Endothelial cell of umbilical vein (primary cell): Measurements from ENCODE around the gene EN2. TPM values are rescaled to one million over a fixed set of nuclear protein-coding genes. Genes with fewer than 3 reads are reported as not detected.

Experiments used
- BruUV-seq: library from RNA; stranded (reverse); fragments of 400-500 nt; replicated peaks from 2 replicates; lab custom pipeline; 2021; lab: Mats Ljungman, UMichigan
- CTCF ChIA-PET: fragments of 300-600, 350-600 bp; sonication (Branson Sonifier 250); formaldehyde crosslinking; loops from one replicate; lab custom pipeline; 2021; ENCODE audit warnings: antibody characterized with exemption, inconsistent platforms; lab: Charles Lee
- POLR2A ChIA-PET: fragments of 300-600, 350-600 bp; sonication (Branson Sonifier 250); formaldehyde crosslinking; loops from one replicate; lab custom pipeline; 2021; ENCODE audit warnings: antibody characterized with exemption, inconsistent platforms; lab: Charles Lee
- DNase-seq: peaks from one replicate; pipeline ENCODE4 v3.0.0-alpha.2; 2011; ENCODE audit warnings: low read depth, low spot score
- FAIRE-seq: peaks from 2 replicates; lab custom pipeline; 2011; peaks lifted over from hg19 to GRCh38; lab: Jason Lieb, UNC
- H2AFZ ChIP-seq: 2 replicates; pipeline ENCODE4 v1.6.0; 2012; ENCODE audit warnings: low read depth, low read length, control low read depth, inconsistent platforms
- H3K27ac ChIP-seq: 2 replicates; pipeline ENCODE4 v1.5.1; 2011; ENCODE audit warnings: low read depth, mild to moderate bottlenecking, control low read depth, low read length, moderate library complexity; ENCODE audit not compliant: insufficient read depth
- H3K27me3 ChIP-seq, 2 experiments: 2 replicates each; pipeline versions ENCODE4 v1.6.0 to v1.6.1; 2011; ENCODE audit warnings: low read length in 2 of 2, mixed read lengths in 1 of 2; ENCODE audit not compliant: control insufficient read depth in 2 of 2, insufficient read depth in 2 of 2
- H3K36me3 ChIP-seq, 2 experiments: 2 replicates in 1 of 2; 3 replicates in 1 of 2; pipeline ENCODE4 v1.5.1; 2011; ENCODE audit warnings: low read length in 2 of 2, mild to moderate bottlenecking in 1 of 2, moderate library complexity in 1 of 2; ENCODE audit not compliant: control insufficient read depth in 2 of 2, insufficient read depth in 2 of 2; ENCODE audit errors: extremely low read depth in 1 of 2
- H3K4me1 ChIP-seq: 3 replicates; pipeline ENCODE4 v1.5.1; 2011; ENCODE audit warnings: mild to moderate bottlenecking, low read length; ENCODE audit not compliant: control insufficient read depth, insufficient read depth; ENCODE audit errors: extremely low read depth
- H3K4me2 ChIP-seq: 2 replicates; pipeline ENCODE4 v1.6.1; 2011; ENCODE audit warnings: low read length, control low read depth, mixed read lengths; ENCODE audit not compliant: insufficient read depth
- H3K4me3 ChIP-seq, 3 experiments: fragments of 200-600 bp in 1 of 3; sonication (generic), shearing (Covaris generic) in 1 of 3; replicated peaks in 1 of 3; 2 replicates each; pipeline ENCODE4 v1.5.1; 2011 to 2016; ENCODE audit warnings: control low read depth in 3 of 3, low read length in 3 of 3, mild to moderate bottlenecking in 2 of 3, inconsistent platforms in 1 of 3, low read depth in 1 of 3, moderate library complexity in 1 of 3; ENCODE audit not compliant: insufficient read depth in 1 of 3
- H3K79me2 ChIP-seq: 2 replicates; pipeline ENCODE4 v1.6.0; 2012; ENCODE audit warnings: low read length, inconsistent platforms; ENCODE audit not compliant: control insufficient read depth, insufficient read depth
- H3K9ac ChIP-seq: replicated peaks from 2 replicates; pipeline ENCODE3; 2011; ENCODE audit warnings: low read length, control low read depth; ENCODE audit not compliant: insufficient read depth; ENCODE audit errors: extremely low read depth
- H3K9me1 ChIP-seq: replicated peaks from 3 replicates; pipeline ENCODE4 v1.6.0; 2011; ENCODE audit warnings: mild to moderate bottlenecking, low read length; ENCODE audit not compliant: control insufficient read depth, insufficient read depth; ENCODE audit errors: extremely low read depth
- H3K9me3 ChIP-seq: replicated peaks from 2 replicates; pipeline ENCODE4 v1.5.1; 2012; ENCODE audit warnings: low read length, inconsistent platforms; ENCODE audit not compliant: control insufficient read depth, insufficient read depth
- H4K20me1 ChIP-seq: replicated peaks from 2 replicates; pipeline ENCODE3; 2011; ENCODE audit warnings: mild to moderate bottlenecking, low read length; ENCODE audit not compliant: control insufficient read depth, insufficient read depth; ENCODE audit errors: extremely low read depth
- EZH2 ChIP-seq: IDR thresholded peaks from 2 replicates; pipeline ENCODE4 v1.6.1; 2012; ENCODE audit warnings: borderline replicate concordance, low read depth, mild to moderate bottlenecking, moderate library complexity, low read length, inconsistent platforms; ENCODE audit not compliant: severe bottlenecking
- FOS ChIP-seq: IDR thresholded peaks from 2 replicates; pipeline ENCODE4 v1.6.1; 2011; ENCODE audit warnings: mild to moderate bottlenecking, low read length, moderate library complexity, borderline replicate concordance; ENCODE audit not compliant: insufficient read depth
- GATA2 ChIP-seq: IDR thresholded peaks from 2 replicates; pipeline ENCODE4 v1.7.0; 2011; ENCODE audit warnings: low read depth, mild to moderate bottlenecking, moderate library complexity, mixed read lengths, low read length; ENCODE audit not compliant: insufficient read length, insufficient read depth
- JUN ChIP-seq: IDR thresholded peaks from 2 replicates; pipeline ENCODE4 v1.6.1; 2011; ENCODE audit warnings: borderline replicate concordance, low read depth; ENCODE audit not compliant: insufficient read length, insufficient read depth
- MYC ChIP-seq: IDR thresholded peaks from one replicate; pipeline ENCODE4 v1.6.1; 2011; ENCODE audit warnings: mild to moderate bottlenecking, low read depth, low read length
- POLR2A ChIP-seq: IDR thresholded peaks from 2 replicates; pipeline ENCODE4 v1.6.1; 2012; ENCODE audit warnings: low read depth, mild to moderate bottlenecking, control low read depth, low read length
- POLR2AphosphoS5 ChIP-seq: IDR thresholded peaks from 2 replicates; pipeline ENCODE4 v1.6.1; 2012; ENCODE audit warnings: low read depth, mild to moderate bottlenecking, control low read depth, low read length, moderate library complexity; ENCODE audit not compliant: insufficient read depth
- dilution Hi-C: fragments of 300-500 bp; cut with MboI; formaldehyde crosslinking; loops from one replicate; pipeline ENCODE4 v1.15.0; 2019; ENCODE audit warnings: low sequenced_read_pairs; ENCODE audit not compliant: extremely low pct_ligation_motif_present
- intact Hi-C: fragments of 100-400 bp; cut with micrococcal nuclease; formaldehyde crosslinking; loops from one replicate; pipeline ENCODE4 v1.10.0; 2022
- polyA plus RNA-seq, 4 experiments: library from polyadenylated mRNA; depleted of rRNA in 3 of 4; stranded (reverse) in 3 of 4; unstranded in 1 of 4; fragments of >200 nt; gene quantifications; 2 replicates each; pipeline versions ENCODE4 v1.2.1 to v1.2.3, GENCODE V29; 2011 to 2012; ENCODE audit warnings: missing spikeins in 1 of 4
- total RNA-seq: library from RNA; stranded (reverse); gene quantifications from 2 replicates; pipeline ENCODE4 v1.2.3, GENCODE V29; 2021
- TF ChIP-seq, protein P1 (sequence below), 2 donors: IDR thresholded peaks; 1 replicate in 1 of 2; 2 replicates in 1 of 2; pipeline ENCODE4 v1.5.1; 2011; ENCODE audit warnings: low read length in 2 of 2, mild to moderate bottlenecking in 2 of 2, moderate library complexity in 2 of 2, control low read depth in 1 of 2, inconsistent platforms in 1 of 2, low read depth in 1 of 2; ENCODE audit not compliant: insufficient read depth in 1 of 2; ENCODE audit errors: extremely low read depth in 1 of 2
- TF ChIP-seq, protein P2 (sequence below): IDR thresholded peaks from 2 replicates; pipeline ENCODE4 v1.6.1; 2011; ENCODE audit not compliant: insufficient read depth, insufficient read length

EN2 gene
- total and polyA plus RNA-seq, 2 donors (not counting 3 experiments of a cell fraction or from before 2014, with no cell fraction given) = not detected

DNA sequence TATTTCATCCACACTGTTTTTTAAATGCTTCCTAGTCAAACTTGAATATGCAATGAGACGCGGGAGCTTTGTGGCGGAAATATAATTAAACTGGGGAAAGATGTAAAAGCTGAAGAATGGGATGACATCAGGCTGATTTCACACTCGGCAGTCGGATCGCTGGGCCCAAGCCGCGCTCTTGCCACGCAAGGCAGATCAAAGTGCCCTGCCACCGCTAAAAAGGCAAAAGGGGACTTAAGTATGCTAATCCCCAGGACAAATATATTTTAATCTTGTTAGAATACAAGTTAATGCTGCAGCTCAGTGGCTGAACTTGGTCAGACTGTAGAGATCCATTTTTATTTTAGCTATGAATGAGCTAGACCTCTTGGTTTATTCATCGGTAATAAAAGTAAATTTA, 13.8 kb downstream of the EN2 start:
- intact Hi-C loops = no loop called here
- Histone ChIP-seq H3K36me3 (no peaks in the 10 kb centered on the region), H3K9me3 (no peaks in the 10 kb centered on the region), H3K27me3 (peaks cover 64 to 71% of the 10 kb centered on the region in 2 experiments), H4K20me1 (no peaks in the 10 kb centered on the region), H3K9ac (no peak overlapping the region), H3K27ac (no peak overlapping the region), H3K4me3 (no peak overlapping the region), H3K4me2 (no peak overlapping the region), H3K79me2 (no peaks in the 10 kb centered on the region), H3K4me1 (no peaks in the 10 kb centered on the region), H3K9me1 (no peaks in the 10 kb centered on the region), H2AFZ (no peak overlapping the region)
- ChIA-PET POLR2A (no interaction called here), CTCF (interaction anchor here (1.2 kb wide), 1 partner anchor 17 kb away, joined by 3 read pairs; no protein-coding TSS in a partner anchor)
- dilution Hi-C loops = no loop called here
- DNase-seq = no peak
- TF ChIP-seq POLR2AphosphoS5 = no peak
- TF ChIP-seq POLR2A = no peak
- no peak for TF ChIP-seq JUN
- TF ChIP-seq, protein P1, sequence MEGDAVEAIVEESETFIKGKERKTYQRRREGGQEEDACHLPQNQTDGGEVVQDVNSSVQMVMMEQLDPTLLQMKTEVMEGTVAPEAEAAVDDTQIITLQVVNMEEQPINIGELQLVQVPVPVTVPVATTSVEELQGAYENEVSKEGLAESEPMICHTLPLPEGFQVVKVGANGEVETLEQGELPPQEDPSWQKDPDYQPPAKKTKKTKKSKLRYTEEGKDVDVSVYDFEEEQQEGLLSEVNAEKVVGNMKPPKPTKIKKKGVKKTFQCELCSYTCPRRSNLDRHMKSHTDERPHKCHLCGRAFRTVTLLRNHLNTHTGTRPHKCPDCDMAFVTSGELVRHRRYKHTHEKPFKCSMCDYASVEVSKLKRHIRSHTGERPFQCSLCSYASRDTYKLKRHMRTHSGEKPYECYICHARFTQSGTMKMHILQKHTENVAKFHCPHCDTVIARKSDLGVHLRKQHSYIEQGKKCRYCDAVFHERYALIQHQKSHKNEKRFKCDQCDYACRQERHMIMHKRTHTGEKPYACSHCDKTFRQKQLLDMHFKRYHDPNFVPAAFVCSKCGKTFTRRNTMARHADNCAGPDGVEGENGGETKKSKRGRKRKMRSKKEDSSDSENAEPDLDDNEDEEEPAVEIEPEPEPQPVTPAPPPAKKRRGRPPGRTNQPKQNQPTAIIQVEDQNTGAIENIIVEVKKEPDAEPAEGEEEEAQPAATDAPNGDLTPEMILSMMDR (IDR thresholded peaks at IDR 0.05; ENCODE audit: extremely low read depth in 1 of 2, insufficient read depth in 1 of 2, low read depth in 1 of 2, low read length in 2 of 2) = no peak
- TF ChIP-seq EZH2 = no peak
- TF ChIP-seq, protein P2, sequence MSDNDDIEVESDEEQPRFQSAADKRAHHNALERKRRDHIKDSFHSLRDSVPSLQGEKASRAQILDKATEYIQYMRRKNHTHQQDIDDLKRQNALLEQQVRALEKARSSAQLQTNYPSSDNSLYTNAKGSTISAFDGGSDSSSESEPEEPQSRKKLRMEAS = no peak
- no peak for TF ChIP-seq GATA2
- no peak for TF ChIP-seq MYC
- TF ChIP-seq FOS = no peak
- no TSS peak for BruUV-seq
- no peak for FAIRE-seq
